Nephron (organoid): ENCODE measurements around the gene FGF8.

Experiments used
- H3K27ac Mint-ChIP-seq, 3 experiments: 2 replicates each; pipeline ENCODE4 v1.8.0; 2020; ENCODE audit warnings: mixed read lengths in 3 of 3, mild to moderate bottlenecking in 2 of 3, moderate library complexity in 1 of 3
- H3K27me3 Mint-ChIP-seq: 2 replicates; pipeline ENCODE4 v1.8.0; 2021; ENCODE audit warnings: low read depth, mild to moderate bottlenecking, moderate library complexity, mixed read lengths
- H3K36me3 Mint-ChIP-seq: 2 replicates; pipeline ENCODE4 v1.8.0; 2020; ENCODE audit warnings: low read depth, mixed read lengths
- H3K4me1 Mint-ChIP-seq: 2 replicates; pipeline ENCODE4 v1.8.0; 2020; ENCODE audit warnings: mixed read lengths
- H3K4me3 Mint-ChIP-seq, 3 experiments: 2 replicates each; pipeline ENCODE4 v1.8.0; 2020; ENCODE audit warnings: mild to moderate bottlenecking in 3 of 3, mixed read lengths in 3 of 3, moderate library complexity in 2 of 3
- H3K9me3 Mint-ChIP-seq: 2 replicates; pipeline ENCODE4 v1.8.0; 2020; ENCODE audit warnings: mixed read lengths
- CTCF ChIP-seq, 3 experiments: fragments of 200-600 bp; sonication (generic); IDR thresholded peaks; one replicate each; pipeline ENCODE4 v1.5.0; 2021; ENCODE audit warnings: antibody characterized with exemption in 3 of 3; ENCODE audit not compliant: unreplicated experiment in 3 of 3

FGF8 gene

GRCh38 chr10:101736666-101737065 is 39.2 kb downstream of the FGF8 start:
- no peaks in the 10 kb centered on the region for H3K36me3 Mint-ChIP-seq

GRCh38 chr10:101732096-101732495 is 43.8 kb downstream of the FGF8 start:
- H3K36me3 Mint-ChIP-seq, result no peaks in the 10 kb centered on the region
- no peaks in the 10 kb centered on the region for H3K27me3 Mint-ChIP-seq
- no peak overlapping the region for H3K4me3 Mint-ChIP-seq
- no peaks in the 10 kb centered on the region for H3K9me3 Mint-ChIP-seq
- H3K27ac Mint-ChIP-seq, result no peak overlapping the region
- no peaks in the 10 kb centered on the region for H3K4me1 Mint-ChIP-seq
- no peak for TF ChIP-seq CTCF (IDR thresholded peaks at IDR 0.05; ENCODE audit: unreplicated experiment in 3 of 3)

More at GRCh38 chr10:101736666-101737065, 39.2 kb downstream of the FGF8 start:
- Mint-ChIP-seq H3K27ac (no peak overlapping the region), H3K4me3 (no peak overlapping the region), H3K4me1 (no peaks in the 10 kb centered on the region), H3K9me3 (no peaks in the 10 kb centered on the region), H3K27me3 (peaks cover 6% of the 10 kb centered on the region)
- no peak for TF ChIP-seq CTCF (IDR thresholded peaks at IDR 0.05; ENCODE audit: unreplicated experiment in 3 of 3)

- Mint-ChIP-seq H3K27ac (peak overlapping the region in 1 of 3 experiments; percentile 87), H3K4me1 (peaks cover 13% of the 10 kb centered on the region), H3K36me3 (no peaks in the 10 kb centered on the region), H3K4me3 (no peak overlapping the region), H3K9me3 (no peaks in the 10 kb centered on the region), H3K27me3 (no peaks in the 10 kb centered on the region)
- TF ChIP-seq CTCF (IDR thresholded peaks at IDR 0.05; ENCODE audit: unreplicated experiment in 3 of 3), result no peak
Measured at GRCh38 chr10:101726115-101726387, 49.9 kb downstream of the FGF8 start.

GRCh38 chr10:101725296-101726114 is 50.4 kb downstream of the FGF8 start:
- no peaks in the 10 kb centered on the region for H3K36me3 Mint-ChIP-seq
- H3K4me1 Mint-ChIP-seq, result peaks cover 13% of the 10 kb centered on the region
- H3K4me3 Mint-ChIP-seq, result no peak overlapping the region
- H3K9me3 Mint-ChIP-seq, result no peaks in the 10 kb centered on the region
- TF ChIP-seq CTCF (IDR thresholded peaks at IDR 0.05; ENCODE audit: unreplicated experiment in 3 of 3), result no peak
- peak overlapping the region in 1 of 3 experiments; percentile 87 for H3K27ac Mint-ChIP-seq
- H3K27me3 Mint-ChIP-seq, result no peaks in the 10 kb centered on the region

GRCh38 chr10:101724446-101724845 is 51.5 kb downstream of the FGF8 start:
- Mint-ChIP-seq H3K4me1 (peaks cover 13% of the 10 kb centered on the region), H3K27ac (peak overlapping the region in 1 of 3 experiments; percentile 67), H3K36me3 (no peaks in the 10 kb centered on the region), H3K27me3 (no peaks in the 10 kb centered on the region), H3K4me3 (no peak overlapping the region), H3K9me3 (no peaks in the 10 kb centered on the region)
- TF ChIP-seq CTCF (IDR thresholded peaks at IDR 0.05; ENCODE audit: unreplicated experiment in 3 of 3), result no peak

GRCh38 chr10:101723176-101723575 is 52.7 kb downstream of the FGF8 start:
- no peak for TF ChIP-seq CTCF (IDR thresholded peaks at IDR 0.05; ENCODE audit: unreplicated experiment in 3 of 3)
- Mint-ChIP-seq H3K9me3 (no peaks in the 10 kb centered on the region), H3K4me3 (no peak overlapping the region), H3K27ac (no peak overlapping the region), H3K27me3 (no peaks in the 10 kb centered on the region), H3K36me3 (no peaks in the 10 kb centered on the region), H3K4me1 (peaks cover 13% of the 10 kb centered on the region)
